IPS DF 19.7 (cell line): ENCODE measurements around the gene SVBP.

ENCODE experiments used
- DNase-seq: peaks from one replicate; pipeline ENCODE4 v3.0.0-alpha.2; 2013; ENCODE audit warnings: low read depth, low spot score

Gene SVBP

DNA sequence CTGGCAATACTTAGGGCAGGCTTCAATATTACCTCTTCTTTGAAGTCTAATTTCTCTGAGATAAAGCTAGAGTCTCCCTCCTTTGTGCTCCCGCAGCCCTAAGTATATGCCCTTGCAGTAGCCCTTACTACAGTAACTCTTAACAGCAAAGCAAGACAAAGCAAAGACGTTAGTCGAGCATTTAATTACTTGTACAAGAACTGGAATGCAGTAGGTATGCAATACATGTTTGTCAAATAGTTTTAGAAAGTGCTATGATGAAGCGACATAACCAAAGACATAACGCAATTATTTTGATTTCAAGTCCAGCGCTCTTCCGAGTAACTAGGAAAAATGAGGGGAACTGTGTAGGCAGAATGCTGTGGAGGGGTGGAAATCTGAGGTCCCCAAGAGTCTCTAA, 51.9 kb downstream of the SVBP start:
- no peak for DNase-seq

DNA sequence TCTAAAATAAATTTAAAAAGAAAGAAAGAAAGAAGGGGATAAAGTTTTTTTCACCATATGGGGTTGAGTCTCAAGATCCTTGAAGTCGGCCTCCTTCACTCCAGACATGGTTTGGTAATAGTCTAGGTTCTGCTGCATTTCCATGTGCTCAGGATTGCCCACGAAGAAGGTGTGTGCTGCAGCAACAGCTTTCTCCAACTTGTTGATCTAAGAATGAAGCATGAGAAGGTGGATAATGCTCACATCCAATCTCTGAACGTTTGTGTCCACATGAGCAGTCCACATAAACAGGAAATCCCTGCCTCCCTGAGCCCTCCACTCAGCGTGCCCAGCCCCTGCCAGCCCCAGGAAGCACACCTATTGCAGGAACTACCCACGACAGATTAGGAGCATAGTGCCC, 54.9 kb downstream of the SVBP start:
- DNase-seq, result no peak

DNA sequence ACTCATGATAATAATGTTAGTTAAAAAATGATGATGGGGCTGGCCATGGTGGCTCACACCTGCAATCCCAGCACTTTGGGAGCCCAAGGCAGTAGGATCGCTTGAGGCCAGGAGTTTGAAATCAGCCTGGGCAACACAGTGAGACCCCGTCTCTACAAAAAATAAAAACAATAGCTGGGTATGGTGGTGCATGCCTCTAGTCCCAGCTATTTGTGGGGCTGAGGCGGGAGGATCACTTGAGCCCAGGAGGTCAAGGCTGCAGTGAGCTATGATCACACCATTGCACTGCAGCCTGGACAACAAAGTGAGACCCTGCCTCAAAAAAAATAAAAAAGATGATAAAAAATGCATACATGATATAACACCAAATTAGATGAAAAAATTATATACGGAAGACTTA, 55.6 kb downstream of the SVBP start:
- no peak for DNase-seq

DNA sequence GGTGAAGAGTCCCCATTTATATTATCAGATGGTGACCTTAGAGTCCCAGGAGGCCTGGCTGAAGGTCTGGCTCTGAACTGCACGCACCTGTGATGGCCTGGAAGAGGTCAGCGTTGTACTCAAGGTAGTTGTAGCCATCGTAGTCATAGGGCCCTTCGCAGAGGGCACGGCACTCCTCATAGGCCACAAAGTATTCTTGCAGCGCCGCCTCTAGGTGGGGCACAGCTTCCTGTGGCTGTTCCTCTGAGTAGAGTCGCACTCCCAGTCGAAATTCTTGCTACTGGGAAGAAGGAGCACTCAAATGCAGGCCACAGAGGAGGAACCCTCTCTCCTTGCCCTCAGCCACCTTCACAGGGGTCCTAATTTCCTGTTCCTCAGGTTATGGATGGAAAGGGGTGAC, 58.1 kb downstream of the SVBP start:
- DNase-seq, result no peak

DNA sequence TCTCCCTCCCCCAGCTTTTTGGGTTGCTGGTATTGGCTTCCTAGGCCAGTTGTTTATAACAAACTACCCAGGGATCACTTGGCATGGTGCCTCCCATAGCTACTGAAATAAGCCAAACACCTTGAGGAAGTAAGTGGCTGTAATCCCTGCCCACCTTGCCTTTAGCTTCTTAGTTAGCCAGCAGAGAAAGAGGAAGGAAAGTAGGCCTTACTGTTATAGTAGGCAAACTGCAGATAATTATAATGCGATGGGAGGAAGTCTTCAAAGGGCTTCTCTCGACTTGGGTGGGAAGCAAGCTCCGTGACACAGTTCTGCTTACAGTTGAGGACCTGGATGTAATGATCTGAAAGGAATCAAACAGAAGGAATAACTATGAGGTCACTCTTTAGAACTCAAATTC, 58.6 kb downstream of the SVBP start:
- no peak for DNase-seq

DNA sequence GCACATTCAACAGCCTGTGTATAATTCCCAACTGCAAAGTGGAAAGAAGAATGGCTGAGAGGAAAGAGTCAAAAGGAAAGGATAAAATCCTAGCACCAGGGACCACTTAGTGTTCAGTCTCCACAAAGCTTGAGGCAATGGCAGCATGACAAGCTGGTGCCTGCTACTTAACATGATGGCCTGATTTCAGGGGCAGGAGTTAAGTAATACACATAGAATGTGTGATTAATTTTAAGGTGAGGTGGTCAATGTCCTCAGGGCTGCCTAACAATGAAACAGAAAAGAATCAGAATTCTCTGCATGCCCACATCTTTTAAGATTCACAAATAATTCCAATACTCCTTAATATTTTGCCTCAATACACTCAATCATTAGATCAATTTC, 59.3 kb downstream of the SVBP start:
- no peak for DNase-seq
